Measurements from ENCODE around the gene IL17RA.

The IL17RA gene

GRCh38 chr22:17157714-17158113 lies 72.9 kb downstream of the IL17RA start:
- no peak for DNase-seq (ENCODE audit: low spot score)

DNA sequence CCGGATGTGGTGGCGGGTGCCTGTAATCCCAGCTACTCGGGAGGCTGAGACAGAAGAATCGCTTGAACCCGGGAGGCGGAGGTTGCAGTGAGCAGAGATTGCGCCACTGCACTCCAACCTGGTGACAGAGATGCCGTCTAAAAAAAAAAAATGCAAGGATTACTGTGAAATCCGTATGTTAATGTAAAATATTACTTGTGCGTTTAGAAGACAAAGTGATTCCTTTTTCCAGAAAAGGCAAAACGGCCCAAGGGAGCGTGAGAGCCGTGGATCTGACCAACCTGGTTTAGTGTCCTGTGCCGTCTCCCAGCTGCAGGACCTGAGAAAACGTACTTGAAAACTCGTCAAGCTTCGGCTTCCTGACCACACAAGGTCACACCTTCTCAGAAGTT lies 73.4 kb downstream of the IL17RA start:
- no peak for DNase-seq (ENCODE audit: low spot score)

GRCh38 chr22:17158568-17159503 lies 74.0 kb downstream of the IL17RA start, which contains the start of gene HDHD5:
Gene HDHD5, minus strand, starts transcription at chr22:17159277. Its CDS starts 26 bp downstream, at chr22:17159251.
- peak; percentile 98 for DNase-seq (ENCODE audit: low spot score)

- DNase-seq (ENCODE audit: low spot score): peak; percentile 53
Measured at GRCh38 chr22:17159504-17159951, 74.7 kb downstream of the IL17RA start.

DNA sequence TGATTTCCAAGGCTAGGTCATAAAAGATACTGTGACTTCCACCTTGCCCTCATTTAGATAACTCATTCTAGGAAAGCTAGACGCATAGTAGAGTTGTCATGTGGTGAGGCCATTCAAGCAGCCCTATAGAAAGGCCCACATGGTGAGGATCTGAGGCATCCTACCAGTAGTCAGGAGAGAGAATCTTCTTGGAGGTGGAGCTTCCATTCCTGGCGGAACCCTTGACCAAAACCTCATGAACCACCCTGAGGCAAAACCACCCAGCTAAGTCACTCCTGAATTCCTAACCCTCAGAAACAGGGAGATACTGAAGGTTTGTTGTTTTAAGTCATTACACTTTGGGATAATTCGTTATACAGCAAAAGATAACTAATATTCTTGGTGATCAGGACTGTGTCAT lies 77.2 kb downstream of the IL17RA start:
- no peak for DNase-seq (ENCODE audit: low spot score)

GRCh38 chr22:17162731-17163130 lies 77.9 kb downstream of the IL17RA start:
- DNase-seq (ENCODE audit: low spot score): no peak

DNA sequence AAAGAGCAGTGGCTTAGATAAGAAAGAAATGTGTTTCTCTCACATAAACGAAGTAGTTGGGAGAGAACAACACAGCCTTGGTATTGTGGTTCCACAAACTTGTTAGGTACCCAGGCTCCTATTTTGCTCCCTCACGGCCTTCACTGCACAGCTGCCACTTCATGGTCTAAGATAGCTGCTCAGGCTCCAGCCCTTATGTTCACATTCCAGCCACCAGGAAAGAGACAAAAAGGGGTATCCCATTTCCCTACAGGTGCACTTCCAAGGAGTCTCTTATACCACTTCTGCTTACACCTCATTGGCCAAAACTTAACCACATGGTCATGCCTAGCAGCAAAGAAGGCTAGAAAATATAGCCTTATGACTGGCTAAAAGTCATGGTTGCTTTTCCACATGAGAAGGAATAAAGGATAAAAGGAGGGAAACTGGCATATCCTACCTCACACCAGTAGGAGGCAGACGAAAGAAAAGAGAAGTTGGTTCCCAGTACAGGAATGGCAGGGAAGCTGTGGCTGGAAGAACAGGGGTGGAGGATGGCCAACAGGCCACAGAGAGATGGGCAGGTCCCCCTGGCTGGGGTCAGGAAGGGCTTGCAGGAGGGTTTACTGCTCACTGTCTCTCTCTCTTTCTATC lies 79.7 kb downstream of the IL17RA start:
- DNase-seq (ENCODE audit: low spot score): no peak

All from AG20443 (cell line).